Measurements from ENCODE around the gene AMN1. TPM values are rescaled to one million over a fixed set of nuclear protein-coding genes. Genes with fewer than 3 reads are reported as not detected.
"Not testable (repeated sequence)": the region's sequence is repeated elsewhere in the genome, so short reads cannot be mapped to it uniquely, and the experiment has no call there.

AMN1 gene
- total RNA-seq, 4 donors from 2014 or later: 5.7 to 10.5 (median 8.7) TPM; not detected in 1

- H3K36me3 ChIP-seq: peaks cover 0 to 11% (median 0%) of the 10 kb centered on the region in 4 donors
- H3K27ac ChIP-seq: no peak overlapping the region
- in situ Hi-C loops (cut with MboI; ENCODE audit: low pct_ligation_motif_present in 1 of 4, low pct_unique_long_range_greater_than_20kb in 1 of 4, low sequenced_read_pairs in 3 of 4) (loop anchor here in 3 of 4 donors (5.0 to 25.0 kb wide), 6 partner anchors 130 to 622 kb away; partner anchors contain the start of gene RESF1 (in 1 of the 3)), intact Hi-C loops (cut with DNase I; ENCODE audit: low total_unique reads) (no loop called here)
- H3K9me3 ChIP-seq: peaks cover 5 to 17% of the 10 kb centered on the region in 2 donors
- no peak for TF ChIP-seq POLR2AphosphoS5 (IDR thresholded peaks at IDR 0.05)
- peak; percentile 51 to 76 (median 62) for TF ChIP-seq CTCF (IDR thresholded peaks at IDR 0.05)
- no peak overlapping the region for H3K4me3 ChIP-seq
- WGBS, 2 donors (ENCODE audit: low coverage in 1 of 2): 50 to 62% methylated on average over 2 to 10 of the region's 10 CpGs
- H3K27me3 ChIP-seq: no peaks in the 10 kb centered on the region
- DNase-seq: peak; percentile 70
- H3K4me1 ChIP-seq: no peaks in the 10 kb centered on the region
Measured at GRCh38 chr12:31682136-31682962, 46.5 kb downstream of the AMN1 start.

- Histone ChIP-seq H3K9me3 (peaks cover 7 to 8% of the 10 kb centered on the region in 2 donors), H3K27ac (no peak overlapping the region), H3K27me3 (no peaks in the 10 kb centered on the region), H3K36me3 (peaks cover 0 to 17% (median 0%) of the 10 kb centered on the region in 4 donors), H3K4me3 (no peak overlapping the region), H3K4me1 (no peaks in the 10 kb centered on the region)
- in situ Hi-C loops (cut with MboI; ENCODE audit: low pct_ligation_motif_present in 1 of 4, low pct_unique_long_range_greater_than_20kb in 1 of 4, low sequenced_read_pairs in 3 of 4) (loop anchor here in 3 of 4 donors (25.0 kb wide), 3 partner anchors 290 to 1015 kb away; partner anchors contain the start of genes RESF1 (in 2 of the 3) and DNM1L (in 1 of the 3)), intact Hi-C loops (cut with DNase I; ENCODE audit: low total_unique reads) (no loop called here)
- 75 to 94% methylated on average over 4 of the region's 4 CpGs for WGBS, 2 donors (ENCODE audit: low coverage in 1 of 2)
- TF ChIP-seq POLR2A (IDR thresholded peaks at IDR 0.05): no peak
- no peak for TF ChIP-seq EP300 (IDR thresholded peaks at IDR 0.05; ENCODE audit: low read depth)
- no peak for TF ChIP-seq POLR2AphosphoS5 (IDR thresholded peaks at IDR 0.05)
- TF ChIP-seq CTCF (IDR thresholded peaks at IDR 0.05): no peak
- DNase-seq: no peak
Measured at GRCh38 chr12:31672521-31672920, 56.3 kb downstream of the AMN1 start.

GRCh38 chr12:31669582-31669981, 59.2 kb downstream of the AMN1 start:
- DNase-seq; intact Hi-C loops (cut with DNase I; ENCODE audit: low total_unique reads); H3K4me1 ChIP-seq; H3K27ac ChIP-seq; H3K4me3 ChIP-seq; H3K27me3 ChIP-seq; H3K9me3 ChIP-seq: not testable (repeated sequence)
- H3K36me3 ChIP-seq: peaks cover 0 to 17% (median 0%) of the 10 kb centered on the region in 4 donors
- WGBS, 2 donors (ENCODE audit: low coverage in 1 of 2): 67 to 84% methylated on average over 1 to 2 of the region's 2 CpGs
- in situ Hi-C loops (cut with MboI; ENCODE audit: low pct_ligation_motif_present in 1 of 4, low pct_unique_long_range_greater_than_20kb in 1 of 4, low sequenced_read_pairs in 3 of 4): loop anchor here in 3 of 4 donors (25.0 kb wide), 3 partner anchors 293 to 1018 kb away; partner anchors contain the start of genes RESF1 (in 2 of the 3) and DNM1L (in 1 of the 3)

GRCh38 chr12:31669020-31669419, 59.8 kb downstream of the AMN1 start:
- no peak for DNase-seq
- in situ Hi-C loops (cut with MboI; ENCODE audit: low pct_ligation_motif_present in 1 of 4, low pct_unique_long_range_greater_than_20kb in 1 of 4, low sequenced_read_pairs in 3 of 4): loop anchor here in 3 of 4 donors (25.0 kb wide), 3 partner anchors 293 to 1018 kb away; partner anchors contain the start of genes RESF1 (in 2 of the 3) and DNM1L (in 1 of the 3)
- Histone ChIP-seq H3K27ac (no peak overlapping the region), H3K36me3 (peaks cover 0 to 17% (median 0%) of the 10 kb centered on the region in 4 donors), H3K9me3 (peaks cover 7 to 8% of the 10 kb centered on the region in 2 donors), H3K27me3 (no peaks in the 10 kb centered on the region), H3K4me3 (no peak overlapping the region), H3K4me1 (no peaks in the 10 kb centered on the region)
- intact Hi-C loops (cut with DNase I; ENCODE audit: low total_unique reads): no loop called here
- TF ChIP-seq POLR2AphosphoS5 (IDR thresholded peaks at IDR 0.05) (no peak), EP300 (IDR thresholded peaks at IDR 0.05; ENCODE audit: low read depth) (no peak), POLR2A (IDR thresholded peaks at IDR 0.05) (no peak), CTCF (IDR thresholded peaks at IDR 0.05) (no peak)

Data from transverse colon (tissue), 4 donors.